Right lobe of liver (tissue), 4 donors: Measurements from ENCODE around the gene ARHGEF7.

ENCODE experiments used
- POLR2A ChIP-seq: fragments of 450-650 bp; IDR thresholded peaks from one replicate; pipeline ENCODE4 v1.6.1; 2017; ENCODE audit warnings: antibody characterized with exemption, mild to moderate bottlenecking
- TF ChIP-seq, protein P1 (sequence below), 4 donors: fragments of 200-600 bp in 3 of 4; fragments of 450-650 bp in 1 of 4; IDR thresholded peaks; one replicate each; pipeline versions ENCODE4 v1.5.1 to v1.8.0; 2016 to 2022; ENCODE audit warnings: antibody characterized with exemption in 4 of 4, mild to moderate bottlenecking in 2 of 4
- donor health status: DM: no; HTN: no; CAD: no.
- donor health status: DM: no; HTN: no; CAD: no.
- donor health status: DM: no; HTN: yes; CAD: no.

DNA sequence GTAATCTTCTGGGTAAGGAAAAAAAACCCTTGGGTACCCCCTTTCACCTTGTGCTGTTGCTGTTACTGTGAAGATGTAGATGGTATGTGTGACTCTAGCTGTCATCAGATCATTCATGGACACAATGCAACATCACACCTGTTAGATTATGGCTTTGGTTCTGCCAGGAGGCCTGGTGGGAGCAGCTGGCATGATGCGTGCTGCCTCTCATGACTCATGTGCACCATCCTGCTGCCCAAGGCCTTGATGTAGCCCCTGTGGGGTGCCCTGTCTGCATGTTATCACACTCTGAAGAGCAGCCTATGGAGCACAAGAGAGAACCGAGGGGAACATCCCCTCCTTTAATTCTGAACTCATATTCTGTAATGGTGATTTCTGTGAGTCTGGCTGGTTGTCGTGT is 147.6 kb downstream of the ARHGEF7 start:
- TF ChIP-seq, protein P1, sequence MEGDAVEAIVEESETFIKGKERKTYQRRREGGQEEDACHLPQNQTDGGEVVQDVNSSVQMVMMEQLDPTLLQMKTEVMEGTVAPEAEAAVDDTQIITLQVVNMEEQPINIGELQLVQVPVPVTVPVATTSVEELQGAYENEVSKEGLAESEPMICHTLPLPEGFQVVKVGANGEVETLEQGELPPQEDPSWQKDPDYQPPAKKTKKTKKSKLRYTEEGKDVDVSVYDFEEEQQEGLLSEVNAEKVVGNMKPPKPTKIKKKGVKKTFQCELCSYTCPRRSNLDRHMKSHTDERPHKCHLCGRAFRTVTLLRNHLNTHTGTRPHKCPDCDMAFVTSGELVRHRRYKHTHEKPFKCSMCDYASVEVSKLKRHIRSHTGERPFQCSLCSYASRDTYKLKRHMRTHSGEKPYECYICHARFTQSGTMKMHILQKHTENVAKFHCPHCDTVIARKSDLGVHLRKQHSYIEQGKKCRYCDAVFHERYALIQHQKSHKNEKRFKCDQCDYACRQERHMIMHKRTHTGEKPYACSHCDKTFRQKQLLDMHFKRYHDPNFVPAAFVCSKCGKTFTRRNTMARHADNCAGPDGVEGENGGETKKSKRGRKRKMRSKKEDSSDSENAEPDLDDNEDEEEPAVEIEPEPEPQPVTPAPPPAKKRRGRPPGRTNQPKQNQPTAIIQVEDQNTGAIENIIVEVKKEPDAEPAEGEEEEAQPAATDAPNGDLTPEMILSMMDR (IDR thresholded peaks at IDR 0.05) = no peak
- TF ChIP-seq POLR2A = no peak
